ENCODE results near the gene SLC12A7. TPM values are rescaled to one million over a fixed set of nuclear protein-coding genes. Genes with fewer than 3 reads are reported as not detected.
A peak's percentile ranks its signal among the peaks of the same experiment; 100 is the strongest.

SLC12A7 gene
- total RNA-seq, 4 donors from 2014 or later, result 18.8 to 28.7 (median 24.5) TPM

DNA sequence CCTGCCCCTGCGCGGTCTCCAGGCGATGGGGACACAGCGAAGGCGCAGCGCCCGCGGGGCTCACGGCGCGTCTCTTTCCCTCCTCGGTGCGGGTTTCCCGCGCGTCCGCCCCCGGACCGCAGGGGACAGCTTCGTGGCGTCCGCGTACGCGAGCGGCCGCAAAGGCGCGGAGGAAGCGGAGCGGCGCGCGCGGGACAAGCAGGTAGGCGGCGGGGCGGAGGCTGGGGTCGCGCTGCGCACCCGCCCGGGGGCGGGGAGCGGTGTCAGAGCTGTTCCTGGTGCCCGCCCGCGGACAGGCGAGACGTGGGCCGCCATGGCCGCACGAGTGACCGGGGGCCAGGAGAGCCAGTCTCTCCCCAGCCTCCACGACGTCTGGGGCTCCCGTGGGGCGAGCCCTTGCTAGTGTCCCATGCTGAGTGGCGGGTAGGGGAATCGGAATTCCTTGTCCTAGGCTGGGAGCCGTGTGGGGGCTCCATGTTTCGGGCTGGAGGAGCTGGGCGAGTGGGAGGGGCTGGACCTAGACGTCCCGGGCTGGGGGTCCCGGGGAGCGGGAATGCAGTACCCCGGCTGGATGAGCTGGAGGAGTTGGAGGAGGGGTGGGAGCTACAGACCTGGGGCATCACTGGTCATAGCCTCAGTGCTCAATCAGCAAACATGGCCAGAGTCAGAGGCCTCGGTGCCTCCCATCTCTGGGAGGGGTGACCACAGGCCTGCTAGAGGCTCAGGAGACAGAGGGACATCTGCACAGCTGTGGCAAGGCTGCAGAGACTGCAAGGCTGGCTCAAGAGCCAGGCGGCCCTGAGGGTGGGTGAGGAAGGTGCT is 102.3 kb downstream of the SLC12A7 start:
- Histone ChIP-seq H3K9me3 (no peaks in the 10 kb centered on the region), H3K27me3 (peaks cover 60% of the 10 kb centered on the region), H3K4me3 (peak overlapping the region; percentile 27 to 62), H3K4me1 (peaks cover 0 to 43% (median 17%) of the 10 kb centered on the region in 3 donors), H3K36me3 (no peaks in the 10 kb centered on the region), H3K27ac (peak overlapping the region in 1 of 4 donors; percentile 62)
- 0% methylated on average over 1 of the region's 70 CpGs; no CpG with 5 or more reads in 1 of the 2 donors for whole genome bisulfite sequencing, 2 donors (ENCODE audit: low coverage in 1 of 2)
- TF ChIP-seq EP300 (IDR thresholded peaks at IDR 0.05), result no peak
- no peak for ATAC-seq

GRCh38 chr5:1008451-1009358 is 103.2 kb downstream of the SLC12A7 start, which contains the start of gene NKD2:
TSS of gene NKD2 (plus strand) at chr5:1008802. CDS start at chr5:1009058, 256 bp downstream.
- H3K4me1 ChIP-seq, result peaks cover 0 to 51% (median 17%) of the 10 kb centered on the region in 3 donors
- peaks cover 60% of the 10 kb centered on the region for H3K27me3 ChIP-seq
- H3K4me3 ChIP-seq, result peak within 1 kb of the TSS; percentile 27 to 62
- no peaks in the 10 kb centered on the region for H3K9me3 ChIP-seq
- WGBS, 2 donors (ENCODE audit: low coverage in 1 of 2), result no CpG with 5 or more reads among the region's 108 CpGs
- TF ChIP-seq, protein P1, sequence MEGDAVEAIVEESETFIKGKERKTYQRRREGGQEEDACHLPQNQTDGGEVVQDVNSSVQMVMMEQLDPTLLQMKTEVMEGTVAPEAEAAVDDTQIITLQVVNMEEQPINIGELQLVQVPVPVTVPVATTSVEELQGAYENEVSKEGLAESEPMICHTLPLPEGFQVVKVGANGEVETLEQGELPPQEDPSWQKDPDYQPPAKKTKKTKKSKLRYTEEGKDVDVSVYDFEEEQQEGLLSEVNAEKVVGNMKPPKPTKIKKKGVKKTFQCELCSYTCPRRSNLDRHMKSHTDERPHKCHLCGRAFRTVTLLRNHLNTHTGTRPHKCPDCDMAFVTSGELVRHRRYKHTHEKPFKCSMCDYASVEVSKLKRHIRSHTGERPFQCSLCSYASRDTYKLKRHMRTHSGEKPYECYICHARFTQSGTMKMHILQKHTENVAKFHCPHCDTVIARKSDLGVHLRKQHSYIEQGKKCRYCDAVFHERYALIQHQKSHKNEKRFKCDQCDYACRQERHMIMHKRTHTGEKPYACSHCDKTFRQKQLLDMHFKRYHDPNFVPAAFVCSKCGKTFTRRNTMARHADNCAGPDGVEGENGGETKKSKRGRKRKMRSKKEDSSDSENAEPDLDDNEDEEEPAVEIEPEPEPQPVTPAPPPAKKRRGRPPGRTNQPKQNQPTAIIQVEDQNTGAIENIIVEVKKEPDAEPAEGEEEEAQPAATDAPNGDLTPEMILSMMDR (IDR thresholded peaks at IDR 0.05), result peak in 3 of 4 experiments; percentile 62 to 79 (median 78)
- TF ChIP-seq EP300 (IDR thresholded peaks at IDR 0.05), result no peak
- no peak for TF ChIP-seq POLR2A (IDR thresholded peaks at IDR 0.05)
- no peak for TF ChIP-seq POLR2AphosphoS5 (IDR thresholded peaks at IDR 0.05)
- peak within 1 kb of the TSS in 1 of 4 donors; percentile 62 for H3K27ac ChIP-seq
- peak; percentile 39 for ATAC-seq
- H3K36me3 ChIP-seq, result no peaks in the 10 kb centered on the region

- no peaks in the 10 kb centered on the region for H3K36me3 ChIP-seq
- H3K27ac ChIP-seq, result no peak overlapping the region
- H3K27me3 ChIP-seq, result peaks cover 55% of the 10 kb centered on the region
- H3K4me3 ChIP-seq, result no peak overlapping the region
- peaks cover 0 to 53% (median 17%) of the 10 kb centered on the region in 3 donors for H3K4me1 ChIP-seq
- ATAC-seq, result no peak
- H3K9me3 ChIP-seq, result no peaks in the 10 kb centered on the region
- 65% methylated on average over 7 of the region's 23 CpGs; no CpG with 5 or more reads in 1 of the 2 donors for WGBS, 2 donors (ENCODE audit: low coverage in 1 of 2)
- TF ChIP-seq POLR2A (IDR thresholded peaks at IDR 0.05) (no peak), EP300 (IDR thresholded peaks at IDR 0.05) (no peak), POLR2AphosphoS5 (IDR thresholded peaks at IDR 0.05) (no peak)
- TF ChIP-seq, protein P1 (IDR thresholded peaks at IDR 0.05), result no peak
Measured at GRCh38 chr5:1007681-1008450, 104.0 kb downstream of the SLC12A7 start.

- peaks cover 0 to 53% (median 17%) of the 10 kb centered on the region in 3 donors for H3K4me1 ChIP-seq
- TF ChIP-seq EP300 (IDR thresholded peaks at IDR 0.05) (no peak), POLR2A (IDR thresholded peaks at IDR 0.05) (no peak), POLR2AphosphoS5 (IDR thresholded peaks at IDR 0.05) (no peak)
- TF ChIP-seq, protein P1 (IDR thresholded peaks at IDR 0.05), result no peak
- WGBS, 2 donors (ENCODE audit: low coverage in 1 of 2), result 67% methylated on average over 3 of the region's 17 CpGs; no CpG with 5 or more reads in 1 of the 2 donors
- no peak for ATAC-seq
- no peak overlapping the region for H3K27ac ChIP-seq
- H3K4me3 ChIP-seq, result no peak overlapping the region
- H3K36me3 ChIP-seq, result no peaks in the 10 kb centered on the region
- H3K9me3 ChIP-seq, result no peaks in the 10 kb centered on the region
- peaks cover 54% of the 10 kb centered on the region for H3K27me3 ChIP-seq
Measured at GRCh38 chr5:1007221-1007680, 104.6 kb downstream of the SLC12A7 start.
